HuH-7.5 (cell line): ENCODE results near the gene HIBADH.

ENCODE experiments used
- DNase-seq: peaks from one replicate; pipeline ENCODE4 v3.0.0; 2011; ENCODE audit warnings: low spot score

HIBADH gene

GRCh38 chr7:27491534-27491933, 171.1 kb downstream of the HIBADH start:
- DNase-seq: no peak

DNA sequence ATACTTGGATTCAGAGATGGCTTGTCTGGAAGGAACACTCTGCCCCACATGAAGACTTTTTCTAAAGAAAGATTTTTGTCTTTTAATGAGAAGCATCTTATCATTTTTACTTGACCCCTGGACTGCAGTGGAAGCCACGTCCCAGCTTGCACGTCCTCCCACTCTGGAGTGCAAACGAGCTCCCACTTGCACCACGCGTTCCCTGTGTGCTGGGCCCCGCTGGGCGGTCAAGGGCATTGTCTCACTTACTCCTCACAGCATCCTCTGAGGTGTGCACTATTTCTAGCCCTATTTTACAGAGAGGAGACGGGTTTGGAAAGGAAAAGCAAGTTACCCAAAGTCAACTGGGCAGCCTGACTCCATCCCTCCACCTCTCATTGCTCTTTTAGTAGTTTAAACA, 175.2 kb downstream of the HIBADH start:
- DNase-seq: no peak

- DNase-seq: no peak
Measured at GRCh38 chr7:27484451-27484850, 178.2 kb downstream of the HIBADH start.

DNA sequence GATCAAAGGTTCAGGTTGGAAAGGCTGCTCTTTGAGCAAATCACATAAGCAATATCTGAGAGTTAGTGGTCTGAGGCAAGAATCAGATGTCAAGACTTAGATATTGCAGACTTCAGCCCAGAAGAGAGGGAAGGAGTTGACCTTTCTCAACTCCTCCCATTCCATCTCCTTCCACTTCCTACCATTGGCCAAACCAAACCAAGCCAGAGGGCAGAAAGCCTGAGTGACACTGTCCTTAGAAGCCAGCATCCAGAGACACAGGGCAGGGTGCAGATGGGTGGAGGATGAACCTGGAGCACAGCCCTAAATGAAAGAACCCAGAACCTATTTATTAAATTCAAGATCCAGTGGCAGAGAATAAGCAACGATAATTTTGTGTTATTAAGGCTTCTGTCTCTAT, 180.5 kb downstream of the HIBADH start:
- no peak for DNase-seq

GRCh38 chr7:27478556-27478955, 184.1 kb downstream of the HIBADH start:
- DNase-seq: no peak

- no peak for DNase-seq
Measured at GRCh38 chr7:27478084-27478483, 184.6 kb downstream of the HIBADH start.

- DNase-seq: no peak
Measured at GRCh38 chr7:27476493-27476892, 186.2 kb downstream of the HIBADH start.
